Gastrocnemius medialis (tissue), 4 donors: ENCODE results near the gene SRPRA. TPM values are rescaled to one million over a fixed set of nuclear protein-coding genes. Genes with fewer than 3 reads are reported as not detected.
A peak's percentile ranks its signal among the peaks of the same experiment; 100 is the strongest.

ENCODE experiments used
- ATAC-seq, 2 donors: fragments of 150-250 bp; one replicate each; pipeline ENCODE4 v1.9.1; 2016
- DNase-seq, 2 donors: peaks; one replicate each; pipeline ENCODE4 v3.0.0-alpha.2; 2019
- H3K27ac ChIP-seq, 4 donors: fragments of 200-600 bp; sonication (generic); 1 replicate in 1 of 4; 2 replicates in 3 of 4; pipeline ENCODE4 v1.5.1; 2016 to 2018; ENCODE audit warnings: mild to moderate bottlenecking in 2 of 4, moderate library complexity in 1 of 4
- H3K27me3 ChIP-seq, 3 donors: fragments of 200-600 bp; sonication (generic) in 2 of 3; 1 replicate in 1 of 3; 2 replicates in 2 of 3; pipeline versions ENCODE4 v1.5.1 to v1.6.0; 2016 to 2019; ENCODE audit warnings: mild to moderate bottlenecking in 1 of 3, moderate library complexity in 1 of 3
- H3K36me3 ChIP-seq, 2 donors: fragments of 200-600 bp; sonication (generic) in 1 of 2; one replicate each; pipeline ENCODE4 v1.5.1; 2017 to 2018
- H3K4me1 ChIP-seq, 2 donors: fragments of 200-600 bp; sonication (generic) in 1 of 2; one replicate each; pipeline ENCODE4 v1.5.1; 2016 to 2017; ENCODE audit warnings: mild to moderate bottlenecking in 2 of 2
- H3K4me3 ChIP-seq, 4 donors: fragments of 200-600 bp; sonication (generic) in 3 of 4; 1 replicate in 1 of 4; 2 replicates in 3 of 4; pipeline ENCODE4 v1.5.1; 2016 to 2019; ENCODE audit warnings: mild to moderate bottlenecking in 2 of 4
- H3K9me3 ChIP-seq, 3 donors: fragments of 200-600 bp; sonication (generic) in 2 of 3; 1 replicate in 1 of 3; 2 replicates in 2 of 3; pipeline ENCODE4 v1.5.1; 2016 to 2019
- POLR2A ChIP-seq, 2 donors: fragments of 450-650 bp; IDR thresholded peaks; one replicate each; pipeline ENCODE4 v1.6.1; 2017; ENCODE audit warnings: antibody characterized with exemption in 2 of 2, mild to moderate bottlenecking in 2 of 2, moderate library complexity in 2 of 2
- in situ Hi-C, 4 donors: fragments of 200-750 bp; cut with MboI; loops; one replicate each; pipeline versions ENCODE4 v1.15.0 to v1.8.0; 2017; ENCODE audit warnings: low sequenced_read_pairs in 4 of 4
- intact Hi-C: fragments of 100-400 bp; cut with DNase I; formaldehyde crosslinking; loops from one replicate; pipeline ENCODE4 v1.15.1; 2023; ENCODE audit warnings: low total_unique reads
- total RNA-seq, 4 donors: library from RNA; depleted of rRNA; stranded (reverse); fragments of >200 nt; gene quantifications; one replicate each; pipeline versions ENCODE4 v1.1.0 to v1.2.3, GENCODE V29; 2016
- TF ChIP-seq, protein P1 (sequence below), 5 experiments: fragments of 450-650 bp in 3 of 5; fragments of 200-600 bp in 2 of 5; sonication (generic) in 2 of 5; IDR thresholded peaks in 4 of 5; conservative IDR thresholded peaks in 1 of 5; 1 replicate in 4 of 5; 2 replicates in 1 of 5; pipeline ENCODE4 v1.5.1; 2016 to 2019; ENCODE audit warnings: antibody characterized with exemption in 5 of 5, mild to moderate bottlenecking in 3 of 5, moderate library complexity in 3 of 5

SRPRA gene, protein sequence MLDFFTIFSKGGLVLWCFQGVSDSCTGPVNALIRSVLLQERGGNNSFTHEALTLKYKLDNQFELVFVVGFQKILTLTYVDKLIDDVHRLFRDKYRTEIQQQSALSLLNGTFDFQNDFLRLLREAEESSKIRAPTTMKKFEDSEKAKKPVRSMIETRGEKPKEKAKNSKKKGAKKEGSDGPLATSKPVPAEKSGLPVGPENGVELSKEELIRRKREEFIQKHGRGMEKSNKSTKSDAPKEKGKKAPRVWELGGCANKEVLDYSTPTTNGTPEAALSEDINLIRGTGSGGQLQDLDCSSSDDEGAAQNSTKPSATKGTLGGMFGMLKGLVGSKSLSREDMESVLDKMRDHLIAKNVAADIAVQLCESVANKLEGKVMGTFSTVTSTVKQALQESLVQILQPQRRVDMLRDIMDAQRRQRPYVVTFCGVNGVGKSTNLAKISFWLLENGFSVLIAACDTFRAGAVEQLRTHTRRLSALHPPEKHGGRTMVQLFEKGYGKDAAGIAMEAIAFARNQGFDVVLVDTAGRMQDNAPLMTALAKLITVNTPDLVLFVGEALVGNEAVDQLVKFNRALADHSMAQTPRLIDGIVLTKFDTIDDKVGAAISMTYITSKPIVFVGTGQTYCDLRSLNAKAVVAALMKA
- total RNA-seq = 100 to 1,000 TPM in 1 of 4 donors, 10 to 100 TPM in 3; 72.3 to 101 (median 79.4) TPM

DNA sequence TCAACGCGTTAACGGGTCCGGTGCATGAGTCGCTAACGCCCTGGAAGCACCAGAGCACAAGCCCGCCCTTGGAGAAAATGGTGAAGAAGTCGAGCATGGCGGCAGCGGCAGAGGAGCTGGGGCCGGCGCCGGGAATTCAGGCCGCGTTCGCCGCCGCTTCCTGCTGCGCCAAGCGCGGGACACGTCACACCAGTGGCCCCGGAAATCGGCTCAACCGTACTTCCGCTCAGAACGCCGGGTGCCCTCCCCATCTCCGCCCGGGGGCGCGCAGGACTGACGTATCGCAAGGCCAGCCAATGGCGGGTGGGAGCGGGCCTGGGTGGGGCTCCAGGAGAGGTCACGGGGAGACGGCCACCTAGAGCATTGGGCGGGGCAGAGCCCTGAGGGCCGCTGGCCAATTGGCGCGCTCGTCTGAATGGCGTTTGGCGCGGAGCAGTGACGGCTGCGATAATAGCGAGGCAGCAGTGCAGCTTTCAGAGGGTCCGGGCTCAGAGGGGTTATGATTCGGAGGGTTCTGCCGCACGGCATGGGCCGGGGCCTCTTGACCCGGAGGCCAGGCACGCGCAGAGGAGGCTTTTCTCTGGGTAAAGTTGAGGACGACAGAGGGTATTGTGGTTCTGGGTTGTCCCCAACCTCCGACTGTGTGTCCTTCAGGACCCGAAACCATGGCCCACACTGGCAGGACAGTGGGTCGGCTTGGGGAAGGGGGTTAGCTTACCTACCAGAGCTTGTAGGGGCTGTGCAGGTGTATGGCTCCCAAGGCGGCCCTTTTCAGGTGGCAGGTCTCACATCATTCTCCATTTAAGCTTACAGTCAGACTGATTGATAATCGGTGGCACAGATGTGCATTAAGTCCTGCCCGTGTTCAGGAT is at the start of gene SRPRA, which contains the start of gene FOXRED1:
Gene SRPRA (minus strand): TSS at position 188 of the 872 bp plus-strand sequence. CDS start 91 bp downstream, at position 97.
Gene FOXRED1 (plus strand): TSS at position 447 of the 872 bp plus-strand sequence. CDS start 53 bp downstream, at position 500.
- Histone ChIP-seq H3K27me3 (no peaks in the 10 kb centered on the region), H3K9me3 (no peaks in the 10 kb centered on the region), H3K27ac (peak within 1 kb of the TSS; percentile 87 to 96 (median 91)), H3K36me3 (peaks cover 0 to 53% of the 10 kb centered on the region in 2 donors), H3K4me3 (peak within 1 kb of the TSS; percentile 82 to 99 (median 88)), H3K4me1 (peaks cover 22% of the 10 kb centered on the region in 2 donors)
- in situ Hi-C loops = loop anchor here in 1 of 4 donors (5.0 kb wide), 1 partner anchor 57 kb away; the partner anchor contains the start of genes FAM118B and RPUSD4
- intact Hi-C loops = loop anchor here (1.0 to 5.0 kb wide), 4 partner anchors 14 to 206 kb away; partner anchors contain the start of genes CDON, FAM118B, RPUSD4 and TIRAP
- TF ChIP-seq, protein P1, sequence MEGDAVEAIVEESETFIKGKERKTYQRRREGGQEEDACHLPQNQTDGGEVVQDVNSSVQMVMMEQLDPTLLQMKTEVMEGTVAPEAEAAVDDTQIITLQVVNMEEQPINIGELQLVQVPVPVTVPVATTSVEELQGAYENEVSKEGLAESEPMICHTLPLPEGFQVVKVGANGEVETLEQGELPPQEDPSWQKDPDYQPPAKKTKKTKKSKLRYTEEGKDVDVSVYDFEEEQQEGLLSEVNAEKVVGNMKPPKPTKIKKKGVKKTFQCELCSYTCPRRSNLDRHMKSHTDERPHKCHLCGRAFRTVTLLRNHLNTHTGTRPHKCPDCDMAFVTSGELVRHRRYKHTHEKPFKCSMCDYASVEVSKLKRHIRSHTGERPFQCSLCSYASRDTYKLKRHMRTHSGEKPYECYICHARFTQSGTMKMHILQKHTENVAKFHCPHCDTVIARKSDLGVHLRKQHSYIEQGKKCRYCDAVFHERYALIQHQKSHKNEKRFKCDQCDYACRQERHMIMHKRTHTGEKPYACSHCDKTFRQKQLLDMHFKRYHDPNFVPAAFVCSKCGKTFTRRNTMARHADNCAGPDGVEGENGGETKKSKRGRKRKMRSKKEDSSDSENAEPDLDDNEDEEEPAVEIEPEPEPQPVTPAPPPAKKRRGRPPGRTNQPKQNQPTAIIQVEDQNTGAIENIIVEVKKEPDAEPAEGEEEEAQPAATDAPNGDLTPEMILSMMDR (IDR thresholded peaks at IDR 0.05 in 4 of 5, conservative IDR thresholded peaks at IDR 0.05 in 1 of 5) = peak in 1 of 5 experiments; percentile 8
- peak; percentile 76 to 86 for TF ChIP-seq POLR2A (IDR thresholded peaks at IDR 0.05)
- ATAC-seq (peak; percentile 91 to 94), DNase-seq (peak; percentile 99 to 100)

DNA sequence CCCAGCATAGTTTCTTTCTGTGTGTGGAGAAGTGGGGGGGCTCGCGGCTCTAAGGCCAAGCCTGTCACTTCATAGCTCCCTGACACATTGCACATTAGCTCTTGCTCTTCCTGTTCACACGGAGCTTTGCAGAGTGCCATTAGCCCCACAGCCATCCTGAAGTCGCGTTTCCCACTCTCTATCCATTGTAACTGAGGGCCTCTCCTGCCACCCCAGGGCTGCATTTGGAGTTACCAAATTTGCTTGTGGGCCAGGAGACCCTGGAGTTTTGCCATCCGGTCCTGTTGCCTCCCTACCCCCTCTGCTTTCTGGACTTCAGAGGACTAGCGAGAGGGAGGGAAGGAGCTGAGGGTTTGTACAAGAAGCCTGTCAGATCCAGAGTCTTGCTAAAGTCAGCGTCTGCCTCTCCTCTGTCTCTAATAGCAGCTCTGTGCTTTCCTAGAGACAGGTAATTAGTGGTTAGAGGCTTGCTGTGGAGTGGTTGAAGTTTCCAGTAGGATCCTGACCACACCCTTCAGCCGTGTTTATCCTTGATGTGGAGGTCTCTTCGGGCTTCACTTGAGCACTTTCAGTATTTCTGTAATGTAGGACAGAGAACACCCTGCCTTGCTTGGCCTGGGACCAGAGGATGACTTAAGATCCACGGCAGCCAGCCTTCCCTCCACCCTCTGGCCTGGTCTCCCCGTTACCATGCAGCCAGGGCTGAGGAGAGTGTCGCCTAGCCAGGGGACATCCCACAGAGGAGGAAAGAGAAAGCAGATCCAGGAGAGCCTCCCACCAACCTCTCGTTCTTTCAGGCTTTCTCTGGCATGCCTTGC is 49.3 kb upstream of the SRPRA start:
- Histone ChIP-seq H3K4me3 (peak overlapping the region; percentile 9 to 41 (median 32)), H3K36me3 (peaks cover 0 to 7% of the 10 kb centered on the region in 2 donors), H3K4me1 (peaks cover 26 to 28% of the 10 kb centered on the region in 2 donors), H3K9me3 (no peaks in the 10 kb centered on the region), H3K27ac (peak overlapping the region; percentile 70 to 84 (median 82)), H3K27me3 (no peaks in the 10 kb centered on the region)
- in situ Hi-C loops = loop anchor here (10.0 to 25.0 kb wide), 3 partner anchors 157 to 169 kb away; no protein-coding TSS in a partner anchor
- no peak for TF ChIP-seq POLR2A (IDR thresholded peaks at IDR 0.05)
- TF ChIP-seq, protein P1 (IDR thresholded peaks at IDR 0.05 in 4 of 5, conservative IDR thresholded peaks at IDR 0.05 in 1 of 5) = no peak
- DNase-seq (peak; percentile 71 to 84), ATAC-seq (peak; percentile 89 to 92)
- intact Hi-C loops = loop anchor here (1.0 to 10.0 kb wide), 2 partner anchors 98 to 677 kb away; no protein-coding TSS in a partner anchor

DNA sequence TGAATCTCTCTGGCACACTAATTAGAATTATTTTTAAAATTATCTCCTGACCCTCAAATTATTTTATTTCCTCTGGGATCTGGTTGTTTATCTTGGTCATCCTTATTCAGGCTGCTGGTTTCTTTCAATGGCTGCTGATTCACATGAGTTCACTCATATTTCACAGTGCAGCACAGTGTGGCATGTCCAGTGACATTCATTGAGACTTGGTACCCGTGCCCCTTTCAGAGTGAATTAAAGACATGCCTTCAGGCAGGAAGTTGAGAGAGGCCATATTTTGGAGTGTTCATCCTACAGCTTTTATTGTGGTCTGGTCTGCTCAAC is 48.7 kb upstream of the SRPRA start:
- peaks cover 26 to 28% of the 10 kb centered on the region in 2 donors for H3K4me1 ChIP-seq
- ATAC-seq (no peak), DNase-seq (no peak)
- peak overlapping the region; percentile 70 to 84 (median 82) for H3K27ac ChIP-seq
- no peaks in the 10 kb centered on the region for H3K9me3 ChIP-seq
- H3K27me3 ChIP-seq = no peaks in the 10 kb centered on the region
- TF ChIP-seq POLR2A (IDR thresholded peaks at IDR 0.05) = no peak
- TF ChIP-seq, protein P1 (IDR thresholded peaks at IDR 0.05 in 4 of 5, conservative IDR thresholded peaks at IDR 0.05 in 1 of 5) = no peak
- intact Hi-C loops (loop anchor here (10.0 kb wide), 1 partner anchor 677 kb away; no protein-coding TSS in a partner anchor), in situ Hi-C loops (loop anchor here (10.0 to 25.0 kb wide), 3 partner anchors 157 to 170 kb away; no protein-coding TSS in a partner anchor)
- H3K4me3 ChIP-seq = no peak overlapping the region
- peaks cover 0 to 7% of the 10 kb centered on the region in 2 donors for H3K36me3 ChIP-seq
